GM13976 (cell line): ENCODE data around the gene SELENOO.

Experiments used
- DNase-seq: peaks from one replicate; pipeline ENCODE4 v3.0.0; 2012; ENCODE audit warnings: low spot score
- in situ Hi-C: fragments of 300-500 bp; cut with MboI; formaldehyde crosslinking; loops from one replicate; pipeline ENCODE4 v1.12.0; 2022; ENCODE audit warnings: low sequenced_read_pairs, mixed read lengths, inconsistent platforms; ENCODE audit not compliant: unreplicated experiment
- TF ChIP-seq, protein P1 (sequence below): IDR thresholded peaks from 2 replicates; pipeline ENCODE4 v1.5.1; 2012; ENCODE audit warnings: borderline replicate concordance, mild to moderate bottlenecking; ENCODE audit not compliant: insufficient read depth; ENCODE audit errors: extremely low read depth, missing control alignments, control extremely low read depth

SELENOO gene

GRCh38 chr22:50169181-50169759, 31.5 kb upstream of the SELENOO start:
- in situ Hi-C loops = no loop called here
- TF ChIP-seq, protein P1, sequence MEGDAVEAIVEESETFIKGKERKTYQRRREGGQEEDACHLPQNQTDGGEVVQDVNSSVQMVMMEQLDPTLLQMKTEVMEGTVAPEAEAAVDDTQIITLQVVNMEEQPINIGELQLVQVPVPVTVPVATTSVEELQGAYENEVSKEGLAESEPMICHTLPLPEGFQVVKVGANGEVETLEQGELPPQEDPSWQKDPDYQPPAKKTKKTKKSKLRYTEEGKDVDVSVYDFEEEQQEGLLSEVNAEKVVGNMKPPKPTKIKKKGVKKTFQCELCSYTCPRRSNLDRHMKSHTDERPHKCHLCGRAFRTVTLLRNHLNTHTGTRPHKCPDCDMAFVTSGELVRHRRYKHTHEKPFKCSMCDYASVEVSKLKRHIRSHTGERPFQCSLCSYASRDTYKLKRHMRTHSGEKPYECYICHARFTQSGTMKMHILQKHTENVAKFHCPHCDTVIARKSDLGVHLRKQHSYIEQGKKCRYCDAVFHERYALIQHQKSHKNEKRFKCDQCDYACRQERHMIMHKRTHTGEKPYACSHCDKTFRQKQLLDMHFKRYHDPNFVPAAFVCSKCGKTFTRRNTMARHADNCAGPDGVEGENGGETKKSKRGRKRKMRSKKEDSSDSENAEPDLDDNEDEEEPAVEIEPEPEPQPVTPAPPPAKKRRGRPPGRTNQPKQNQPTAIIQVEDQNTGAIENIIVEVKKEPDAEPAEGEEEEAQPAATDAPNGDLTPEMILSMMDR = no peak

DNA sequence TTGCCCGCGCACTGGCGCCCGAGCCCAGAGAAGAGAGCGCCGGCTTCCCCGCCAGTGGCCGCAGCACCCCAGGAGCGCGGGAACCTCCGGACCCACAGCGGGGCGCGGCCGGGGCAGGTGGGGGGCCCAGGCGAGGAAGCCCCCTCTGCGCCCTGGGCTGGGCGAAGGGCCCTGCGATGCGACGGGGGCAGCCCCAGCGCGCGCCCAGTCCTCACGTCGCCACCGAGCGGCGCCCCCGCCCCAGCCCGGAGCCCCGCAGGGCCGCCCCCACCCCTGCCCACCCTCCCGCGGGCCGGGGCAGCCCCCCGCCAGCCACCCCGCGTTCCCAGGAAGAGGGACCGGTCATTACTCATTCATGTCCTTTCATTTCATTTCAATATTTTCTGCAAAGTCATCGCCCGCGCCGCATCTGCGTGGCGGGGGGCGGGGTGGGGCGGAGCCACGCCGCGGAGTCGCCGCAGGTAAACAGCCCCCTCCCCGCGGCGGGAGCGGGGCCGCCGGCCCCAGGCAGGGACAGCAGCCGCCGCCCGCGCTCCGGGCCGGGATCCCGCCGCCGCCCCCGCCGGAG, 31.0 kb upstream of the SELENOO start:
- TF ChIP-seq, protein P1 = no peak
- in situ Hi-C loops = no loop called here
- DNase-seq = peak; percentile 73

More at GRCh38 chr22:50169181-50169759, 31.5 kb upstream of the SELENOO start:
- no peak for DNase-seq

GRCh38 chr22:50170453-50171318, 30.1 kb upstream of the SELENOO start, which contains the start of gene PANX2:
TSS of gene PANX2 (plus strand) at chr22:50170731. CDS start at chr22:50170731, 0 bp downstream.
- TF ChIP-seq, protein P1 = no peak
- DNase-seq = no peak
- in situ Hi-C loops = no loop called here

DNA sequence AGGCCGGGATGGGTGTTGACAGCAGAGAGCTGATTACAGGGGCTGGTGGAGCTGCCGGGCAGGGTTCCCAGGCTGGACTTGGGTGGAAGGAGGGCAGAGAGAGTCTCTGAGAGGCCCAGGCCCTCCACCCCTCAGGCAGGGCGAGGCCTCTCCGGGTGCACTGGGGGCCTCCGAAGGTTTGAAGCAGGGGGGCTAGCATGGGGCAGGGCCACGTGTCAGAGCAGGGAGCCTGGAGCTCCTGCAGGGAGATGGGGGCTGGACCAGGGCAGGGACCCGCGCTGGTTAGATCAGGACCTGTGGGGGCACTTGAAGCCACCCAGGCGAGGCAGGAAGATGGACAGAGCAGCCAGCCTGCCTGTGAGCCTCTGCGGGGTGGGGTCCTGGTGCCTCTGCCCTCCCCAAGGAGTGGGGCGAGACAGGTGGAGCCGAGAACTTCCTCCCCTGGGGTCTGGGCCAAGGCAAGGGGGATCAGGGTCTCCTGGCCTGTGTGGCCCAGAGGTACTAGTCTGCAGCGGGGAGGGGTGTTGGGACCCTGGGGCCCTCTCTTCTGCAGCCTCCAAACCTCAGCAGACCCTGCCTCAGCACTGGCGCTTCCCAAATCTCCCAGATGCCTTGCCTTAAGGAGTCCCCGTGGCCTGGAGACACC, 29.4 kb upstream of the SELENOO start:
- no peak for DNase-seq
- TF ChIP-seq, protein P1 = no peak
- in situ Hi-C loops = no loop called here

DNA sequence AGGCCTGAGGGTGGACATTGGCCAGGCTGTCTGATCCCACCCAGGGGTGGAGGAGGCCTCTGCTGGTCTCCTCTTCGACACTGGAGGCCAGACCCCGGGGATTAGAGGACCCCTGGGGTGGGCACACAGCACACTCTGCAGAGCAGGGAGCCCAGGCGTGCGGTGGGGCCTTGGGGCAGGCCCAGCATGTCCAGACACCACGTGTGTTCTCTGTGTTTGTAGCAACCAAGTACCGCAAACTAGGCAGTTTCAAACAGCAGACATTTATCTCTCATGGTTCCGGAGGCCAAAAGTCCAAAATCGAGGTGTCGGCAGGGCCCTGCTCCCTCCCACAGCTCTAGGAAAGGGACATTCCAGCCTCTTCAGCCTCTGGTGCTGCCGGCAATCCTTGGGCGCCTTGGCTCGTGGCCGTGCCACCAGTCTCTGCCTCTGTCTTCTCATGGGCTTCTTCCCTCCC, 28.8 kb upstream of the SELENOO start:
- TF ChIP-seq, protein P1 = no peak
- in situ Hi-C loops = no loop called here
- no peak for DNase-seq
